OCI-LY1 (cell line): ENCODE measurements around the gene TIMP2.

Experiments used
- EZH2 ChIP-seq: fragments of 200-600 bp; sonication (generic), shearing (Covaris generic); IDR thresholded peaks from 2 replicates; pipeline ENCODE4 v1.8.0; 2017; ENCODE audit warnings: borderline replicate concordance, mixed run types, mild to moderate bottlenecking, antibody characterized with exemption, low read length, moderate library complexity, mixed read lengths
- TF ChIP-seq, protein P1 (sequence below): fragments of 200-600 bp; sonication (generic), shearing (Covaris generic); IDR thresholded peaks from 2 replicates; pipeline ENCODE4 v1.5.1; 2017; ENCODE audit warnings: mild to moderate bottlenecking, antibody characterized with exemption, low read length, moderate library complexity, mixed read lengths

DNA sequence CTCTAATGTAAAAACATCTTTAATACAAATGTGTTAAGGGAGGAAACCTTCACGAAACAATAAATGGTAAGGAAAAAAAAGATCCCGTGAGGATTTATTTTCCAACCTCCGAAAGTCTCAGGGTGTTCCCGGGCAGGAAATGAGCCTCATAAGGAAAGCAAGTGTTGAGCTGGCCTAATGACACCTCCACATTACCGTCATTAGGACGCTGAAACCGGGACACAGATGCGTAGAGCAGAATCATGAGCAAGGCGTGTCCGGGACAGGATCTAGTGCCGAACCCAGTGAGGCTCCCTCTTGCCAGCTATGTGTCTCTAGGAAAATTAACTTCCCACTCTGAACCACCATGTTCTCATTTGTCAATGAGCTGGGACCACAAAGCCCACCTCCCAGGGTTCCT lies 120.4 kb downstream of the TIMP2 start:
- TF ChIP-seq, protein P1, sequence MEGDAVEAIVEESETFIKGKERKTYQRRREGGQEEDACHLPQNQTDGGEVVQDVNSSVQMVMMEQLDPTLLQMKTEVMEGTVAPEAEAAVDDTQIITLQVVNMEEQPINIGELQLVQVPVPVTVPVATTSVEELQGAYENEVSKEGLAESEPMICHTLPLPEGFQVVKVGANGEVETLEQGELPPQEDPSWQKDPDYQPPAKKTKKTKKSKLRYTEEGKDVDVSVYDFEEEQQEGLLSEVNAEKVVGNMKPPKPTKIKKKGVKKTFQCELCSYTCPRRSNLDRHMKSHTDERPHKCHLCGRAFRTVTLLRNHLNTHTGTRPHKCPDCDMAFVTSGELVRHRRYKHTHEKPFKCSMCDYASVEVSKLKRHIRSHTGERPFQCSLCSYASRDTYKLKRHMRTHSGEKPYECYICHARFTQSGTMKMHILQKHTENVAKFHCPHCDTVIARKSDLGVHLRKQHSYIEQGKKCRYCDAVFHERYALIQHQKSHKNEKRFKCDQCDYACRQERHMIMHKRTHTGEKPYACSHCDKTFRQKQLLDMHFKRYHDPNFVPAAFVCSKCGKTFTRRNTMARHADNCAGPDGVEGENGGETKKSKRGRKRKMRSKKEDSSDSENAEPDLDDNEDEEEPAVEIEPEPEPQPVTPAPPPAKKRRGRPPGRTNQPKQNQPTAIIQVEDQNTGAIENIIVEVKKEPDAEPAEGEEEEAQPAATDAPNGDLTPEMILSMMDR = no peak
- TF ChIP-seq EZH2 = no peak
